HG02885 (cell line): ENCODE measurements around the gene HOXC5.
A peak's percentile ranks its signal among the peaks of the same experiment; 100 is the strongest.

Experiments used
- ATAC-seq: cut with Tn5 transposase; IDR thresholded peaks from one replicate; pipeline ENCODE4 v1.9.1; 2021; ENCODE audit warnings: mild to moderate bottlenecking; ENCODE audit not compliant: unreplicated experiment, poor library complexity

The HOXC5 gene

GRCh38 chr12:54032627-54033100, at the start of gene HOXC5:
HOXC5 (plus strand) TSS chr12:54033050; CDS start chr12:54033123, 73 bp downstream.
- ATAC-seq = no peak

- no peak for ATAC-seq
These were observed 49.3 kb upstream of the HOXC5 start for GRCh38 chr12:53983568-53983949.

- ATAC-seq = no peak
These were observed 48.8 kb upstream of the HOXC5 start for GRCh38 chr12:53983950-53984572.

- ATAC-seq = peak; percentile 76
These were observed 47.8 kb upstream of the HOXC5 start, which contains the start of gene HOXC10 for GRCh38 chr12:53984901-53985691. HOXC10 (plus strand) TSS chr12:53985146; CDS start chr12:53985260, 114 bp downstream.

- no peak for ATAC-seq
These were observed 47.2 kb upstream of the HOXC5 start for GRCh38 chr12:53985692-53985993.

- ATAC-seq = no peak
These were observed 46.7 kb upstream of the HOXC5 start for GRCh38 chr12:53985994-53986685.

- no peak for ATAC-seq
These were observed 46.0 kb upstream of the HOXC5 start for GRCh38 chr12:53986686-53987483.

GRCh38 chr12:53987787-53988230, 45.0 kb upstream of the HOXC5 start:
- no peak for ATAC-seq

- ATAC-seq = no peak
These were observed 44.2 kb upstream of the HOXC5 start for GRCh38 chr12:53988541-53989226.

- ATAC-seq = no peak
These were observed 43.4 kb upstream of the HOXC5 start for GRCh38 chr12:53989227-53990113.

- ATAC-seq = no peak
These were observed 42.4 kb upstream of the HOXC5 start for GRCh38 chr12:53990311-53991076.

GRCh38 chr12:53991077-53991460, 41.8 kb upstream of the HOXC5 start:
- no peak for ATAC-seq

- no peak for ATAC-seq
These were observed 40.4 kb upstream of the HOXC5 start for GRCh38 chr12:53992377-53992889.

- no peak for ATAC-seq
These were observed 39.5 kb upstream of the HOXC5 start for GRCh38 chr12:53993162-53994008.

GRCh38 chr12:53994009-53994263, 38.9 kb upstream of the HOXC5 start:
- ATAC-seq = no peak

- ATAC-seq = no peak
These were observed 38.4 kb upstream of the HOXC5 start for GRCh38 chr12:53994264-53995001.

- ATAC-seq = no peak
These were observed 37.9 kb upstream of the HOXC5 start for GRCh38 chr12:53995002-53995377.
